ENCODE measurements around the gene ITIH4.
A peak's percentile ranks its signal among the peaks of the same experiment; 100 is the strongest.
"Not testable (repeated sequence)": the region's sequence is repeated elsewhere in the genome, so short reads cannot be mapped to it uniquely, and the experiment has no call there.

Gene ITIH4

DNA sequence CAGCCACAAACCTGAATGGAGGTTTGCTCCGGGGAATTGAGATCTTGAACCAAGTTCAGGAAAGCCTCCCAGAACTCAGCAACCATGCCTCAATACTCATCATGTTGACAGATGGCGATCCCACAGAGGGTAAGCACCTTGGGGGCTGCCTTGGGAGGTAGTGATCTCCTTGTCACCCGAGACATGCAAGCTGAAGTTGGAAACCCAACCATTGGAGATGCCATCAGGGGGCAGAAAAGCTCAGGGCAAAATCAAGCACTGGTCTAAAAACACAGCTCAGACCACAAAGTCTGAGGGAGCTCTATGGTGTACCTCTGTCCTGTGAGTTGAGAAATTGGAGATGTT lies 47.3 kb downstream of the ITIH4 start:
- DNase-seq (ENCODE audit: low read depth): no peak

DNA sequence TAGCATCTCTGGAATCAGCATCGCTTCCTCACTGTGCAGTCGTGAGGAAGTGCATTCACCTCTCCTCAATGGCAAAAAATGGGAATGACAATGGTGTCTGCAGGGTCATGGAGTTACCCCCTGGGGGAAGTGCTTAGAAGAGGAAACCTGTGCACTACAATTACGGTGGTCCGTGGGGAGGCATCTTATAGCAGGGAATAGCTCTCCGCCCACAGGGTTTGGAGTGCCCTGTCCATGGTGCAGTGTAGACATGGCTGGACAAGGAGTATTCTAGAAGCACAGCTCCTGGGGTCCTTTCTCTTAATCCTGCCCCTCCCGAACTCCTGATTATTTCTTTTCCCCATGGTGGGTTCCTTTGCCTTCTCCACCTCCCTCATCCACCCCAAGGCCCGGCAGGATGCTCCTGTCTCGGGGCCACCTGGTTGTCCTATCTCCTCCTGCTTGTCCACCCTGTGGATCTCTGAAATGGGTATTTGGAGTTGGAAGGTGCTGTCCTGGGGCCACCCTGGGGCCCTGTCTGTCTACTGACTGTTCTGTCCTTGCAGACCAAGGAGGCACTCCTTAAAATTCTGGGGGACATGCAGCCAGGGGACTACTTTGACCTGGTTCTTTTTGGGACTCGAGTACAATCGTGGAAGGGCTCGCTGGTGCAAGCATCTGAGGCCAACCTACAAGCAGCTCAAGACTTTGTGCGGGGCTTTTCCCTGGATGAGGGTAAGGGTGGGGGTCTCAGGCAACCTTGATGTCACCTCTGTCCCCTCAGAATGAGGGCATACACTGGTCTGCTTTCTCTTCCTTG lies 47.9 kb downstream of the ITIH4 start:
- no peak for DNase-seq (ENCODE audit: low read depth)

DNA sequence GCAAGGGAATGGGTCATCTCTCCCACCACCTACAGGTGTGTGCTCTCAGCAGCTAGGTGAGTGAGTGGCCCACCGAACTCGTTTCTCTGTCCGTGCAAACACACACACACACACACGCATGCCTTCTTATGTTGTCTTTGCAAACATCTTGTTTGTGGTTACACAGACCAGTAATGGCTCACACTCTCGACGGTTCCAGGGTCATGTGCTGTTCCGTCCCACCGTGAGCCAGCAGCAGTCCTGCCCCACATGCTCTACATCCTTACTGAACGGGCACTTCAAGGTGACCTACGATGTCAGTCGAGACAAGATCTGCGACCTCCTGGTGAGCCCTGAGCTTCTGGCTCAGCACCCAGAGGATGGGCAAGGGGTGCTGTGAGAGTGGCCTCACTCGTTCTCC lies 48.7 kb downstream of the ITIH4 start:
- DNase-seq (ENCODE audit: low read depth): no peak

DNA sequence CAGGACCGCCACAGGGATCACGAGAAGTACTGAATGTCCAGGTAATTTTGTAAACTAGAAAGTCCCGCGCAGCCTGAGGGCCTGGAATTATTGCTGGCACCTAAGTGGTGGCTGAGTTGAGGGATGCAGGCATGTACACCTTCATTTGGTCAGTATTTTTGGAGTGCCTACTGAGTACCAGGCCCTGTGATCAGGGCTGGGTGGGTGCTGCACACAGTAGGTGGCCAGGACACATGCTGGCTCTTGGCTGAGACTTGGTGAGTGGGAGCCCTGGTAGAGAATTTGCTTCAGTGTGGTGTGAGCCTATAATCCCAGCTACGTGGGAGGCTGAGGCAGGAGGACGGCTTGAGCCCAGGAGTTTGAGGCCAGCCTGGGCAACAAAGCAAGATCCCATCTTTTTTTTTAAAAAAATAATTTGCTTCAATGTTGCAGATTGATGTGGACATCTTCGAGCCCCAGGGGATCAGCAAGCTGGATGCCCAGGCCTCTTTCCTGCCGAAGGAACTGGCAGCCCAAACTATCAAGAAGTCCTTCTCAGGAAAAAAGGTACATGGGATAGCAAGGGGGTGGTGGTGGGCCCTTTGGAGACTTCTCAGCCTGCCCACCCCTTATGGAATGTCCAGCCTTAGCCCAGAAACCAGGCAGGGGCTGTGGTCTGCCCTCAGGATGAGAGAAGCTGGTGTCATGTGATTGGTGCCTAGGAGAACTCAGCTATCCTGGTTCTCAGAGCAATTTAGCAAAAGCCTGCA lies 50.5 kb downstream of the ITIH4 start:
- DNase-seq (ENCODE audit: low read depth): no peak

DNA sequence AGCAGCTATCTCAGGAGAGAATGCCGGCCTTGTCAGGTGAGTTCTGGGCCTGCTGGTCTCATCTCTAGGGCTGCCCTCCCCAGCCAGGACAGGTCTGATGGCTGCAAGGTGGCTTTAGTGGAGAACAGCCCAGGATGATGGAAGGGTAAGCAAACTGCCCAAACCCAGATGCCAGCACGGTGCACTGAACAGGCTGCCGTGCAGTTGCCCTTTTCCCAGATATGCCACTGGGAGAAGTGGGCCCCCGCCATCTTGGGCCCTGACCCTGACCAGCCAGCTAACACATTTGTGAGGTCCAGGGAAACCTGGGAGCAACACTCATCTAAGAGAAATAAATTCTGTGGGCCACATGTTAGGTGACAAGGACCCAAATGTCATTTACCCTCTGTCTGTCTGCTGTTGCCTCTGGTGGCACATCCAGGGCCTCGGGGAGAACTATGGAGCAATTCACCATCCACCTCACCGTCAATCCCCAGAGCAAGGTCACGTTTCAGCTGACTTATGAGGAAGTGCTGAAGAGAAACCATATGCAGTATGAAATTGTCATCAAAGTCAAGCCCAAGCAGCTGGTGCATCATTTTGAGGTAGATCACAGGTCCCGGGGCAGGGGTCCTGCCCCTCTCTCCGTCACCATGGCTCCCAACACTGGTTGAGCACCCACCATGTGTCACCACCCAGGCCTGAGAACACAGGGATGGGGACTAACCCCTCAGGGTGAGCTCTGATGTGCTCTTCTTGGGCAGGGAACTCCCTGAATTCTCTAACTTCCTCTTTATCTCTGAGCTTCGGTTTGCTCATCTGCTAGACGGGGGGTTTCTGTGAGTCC lies 51.2 kb downstream of the ITIH4 start:
- no peak for DNase-seq (ENCODE audit: low read depth)

DNA sequence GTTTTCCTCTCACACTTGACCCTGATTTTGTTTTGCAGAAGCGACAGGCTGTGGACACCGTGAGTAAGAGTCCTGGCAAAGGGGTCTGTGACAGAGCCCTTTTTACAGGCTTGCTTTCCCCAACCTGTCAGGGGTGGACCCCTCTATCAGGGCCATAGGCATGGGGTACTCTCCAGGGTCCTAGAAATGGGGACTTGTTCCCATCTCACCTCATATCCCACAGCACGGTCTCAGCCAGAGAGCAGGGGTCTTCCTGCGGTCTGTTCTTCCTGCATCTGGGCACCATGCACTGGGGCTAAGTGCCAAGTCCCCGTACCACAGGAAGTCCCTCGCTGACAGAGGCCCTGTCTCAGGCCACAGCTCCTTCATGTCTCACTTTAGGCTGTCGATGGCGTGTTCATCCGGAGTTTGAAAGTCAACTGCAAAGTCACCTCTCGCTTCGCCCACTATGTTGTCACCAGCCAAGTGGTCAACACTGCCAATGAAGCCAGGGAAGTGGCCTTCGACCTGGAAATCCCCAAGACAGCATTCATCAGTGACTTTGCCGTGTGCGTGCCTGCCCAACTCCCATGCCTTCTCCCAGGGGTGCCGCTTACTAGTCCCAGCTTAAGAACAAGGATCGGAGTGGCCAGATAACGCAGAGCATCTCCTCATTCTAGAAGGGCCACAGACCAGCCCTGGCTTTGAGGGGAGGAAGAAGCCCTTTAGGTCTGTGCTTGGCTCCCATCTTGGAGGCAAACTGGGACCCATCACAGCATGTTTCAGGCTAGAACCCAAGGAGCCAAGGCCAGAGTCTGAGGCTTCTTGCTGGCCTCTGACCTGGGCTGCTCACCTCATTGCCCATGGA lies 52.3 kb downstream of the ITIH4 start:
- DNase-seq (ENCODE audit: low read depth): no peak

DNA sequence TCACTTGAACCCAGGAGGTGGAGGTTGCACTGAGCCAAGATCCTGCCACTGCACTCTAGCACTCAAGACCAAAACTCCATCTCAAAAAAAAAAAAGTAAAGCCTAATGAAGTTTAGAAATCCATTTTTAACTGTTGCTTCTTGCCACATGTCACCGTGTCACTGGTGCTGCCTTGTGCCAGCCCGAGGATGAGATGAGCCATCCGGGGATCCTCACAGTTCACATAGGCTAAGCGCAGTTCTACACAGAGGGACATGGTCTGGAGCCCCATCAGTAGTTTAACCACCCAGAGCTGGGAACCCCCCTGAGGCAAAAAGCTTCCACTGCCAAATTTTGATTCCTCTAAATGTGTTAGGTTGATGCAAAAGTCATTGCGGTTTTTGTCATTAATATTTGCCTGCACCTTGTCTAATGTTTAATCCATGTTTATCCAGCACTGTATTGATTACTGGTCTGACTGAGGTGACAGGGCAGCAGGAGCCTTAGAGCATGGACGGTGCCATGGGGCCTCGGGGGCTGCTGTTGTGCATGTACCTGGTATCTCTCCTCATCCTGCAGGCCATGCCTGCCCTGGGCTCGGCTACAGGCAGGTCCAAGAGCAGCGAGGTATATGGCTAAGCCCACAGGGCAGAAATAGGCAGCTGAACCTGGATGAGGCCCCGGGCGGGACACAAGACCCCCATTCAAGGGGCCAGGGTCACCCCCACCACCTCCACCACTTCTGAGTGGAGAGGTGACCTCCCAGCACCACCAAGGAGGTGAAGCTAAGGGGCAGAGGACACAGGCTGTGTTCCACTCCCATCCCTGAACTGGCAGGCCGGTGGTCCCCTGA lies 53.1 kb downstream of the ITIH4 start, which contains the start of gene ITIH1:
Gene ITIH1, plus strand, starts transcription at position 473 of the 832 bp plus-strand sequence. Its CDS starts 17 bp downstream, at position 490.
- no peak for DNase-seq (ENCODE audit: low read depth)

DNA sequence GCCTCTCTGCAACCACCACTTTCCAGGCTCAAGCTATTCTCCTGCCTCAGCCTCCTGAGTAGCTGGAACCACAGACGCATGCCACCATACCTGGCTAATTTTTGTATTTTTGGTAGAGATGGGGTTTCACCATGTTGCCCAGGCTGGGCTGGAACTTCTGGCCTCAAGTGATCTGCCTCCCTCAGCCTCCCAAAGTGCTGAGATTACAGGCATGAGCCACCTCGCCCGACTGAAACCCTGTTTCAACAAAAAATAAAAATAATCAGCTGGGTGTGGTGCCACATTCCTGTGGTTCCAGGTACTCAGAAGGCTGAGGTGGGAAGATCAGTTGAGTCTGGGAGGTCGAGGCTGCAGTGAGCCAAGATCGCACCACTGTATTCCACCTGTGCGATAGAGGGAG lies 54.0 kb downstream of the ITIH4 start:
- not testable (repeated sequence) for DNase-seq (ENCODE audit: low read depth)

DNA sequence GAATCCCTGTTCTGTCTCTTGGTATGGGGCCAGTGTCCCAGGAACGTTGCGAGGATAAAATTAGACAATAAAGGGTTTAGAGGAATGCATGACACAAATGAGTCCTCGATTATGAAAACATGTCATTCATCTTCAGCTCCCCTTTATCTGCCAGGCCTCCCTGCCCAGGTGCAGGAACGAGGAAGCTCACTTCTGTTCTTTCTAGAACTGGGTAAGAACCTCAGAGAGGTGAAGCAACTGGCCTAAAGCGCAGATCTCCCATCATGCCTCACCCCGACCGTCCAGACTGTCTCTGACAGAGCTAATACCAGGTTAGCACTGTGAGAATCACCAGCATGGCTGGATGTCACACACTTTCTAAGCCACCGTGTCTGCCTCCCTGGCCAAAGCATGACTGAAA lies 54.6 kb downstream of the ITIH4 start:
- no peak for DNase-seq (ENCODE audit: low read depth)

DNA sequence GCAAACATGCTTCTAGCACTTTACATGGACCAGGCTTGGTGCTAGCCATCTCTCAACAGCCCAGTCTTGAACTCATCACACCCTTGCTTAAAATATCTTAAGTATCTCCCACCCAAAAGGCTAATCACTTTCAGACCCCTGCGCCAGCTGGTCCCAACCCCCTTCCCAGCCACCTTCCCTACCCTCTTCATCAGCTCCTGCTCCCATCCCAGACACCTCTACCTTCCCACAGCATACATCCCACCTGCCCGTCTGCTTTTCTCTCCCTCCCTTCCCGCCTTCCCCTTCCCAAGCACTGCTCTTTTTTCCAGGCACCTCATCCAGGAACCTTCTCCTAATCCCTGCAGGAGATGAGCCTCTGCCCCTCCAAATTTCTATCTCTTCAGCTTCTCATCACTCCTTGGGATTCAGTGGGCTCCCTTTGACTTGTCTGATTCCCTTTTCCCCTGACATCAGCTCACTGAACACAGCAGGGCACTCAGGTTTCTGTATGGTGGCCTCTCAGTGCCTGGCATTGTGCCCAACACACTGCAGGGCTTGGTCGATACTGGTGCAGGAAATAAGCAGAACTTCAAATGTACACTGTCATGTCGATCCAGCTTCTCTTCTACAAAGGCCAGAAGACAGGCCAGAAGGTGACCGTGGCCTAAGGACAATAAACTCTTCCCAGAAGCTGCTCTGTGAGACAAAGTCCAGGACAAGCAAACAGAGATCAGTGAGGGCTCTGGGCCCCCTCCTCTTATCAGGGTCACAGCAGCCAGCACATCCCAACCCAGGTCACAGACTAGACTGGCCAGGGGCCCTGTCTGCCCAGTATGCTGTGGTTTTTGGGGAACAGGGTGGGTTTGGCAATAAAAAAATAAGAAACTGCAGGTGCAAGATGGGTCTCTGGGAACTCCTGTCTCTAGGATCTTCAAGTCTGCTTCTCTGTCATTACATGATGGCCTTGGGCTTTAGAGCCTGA lies 55.3 kb downstream of the ITIH4 start:
- no peak for DNase-seq (ENCODE audit: low read depth)

DNA sequence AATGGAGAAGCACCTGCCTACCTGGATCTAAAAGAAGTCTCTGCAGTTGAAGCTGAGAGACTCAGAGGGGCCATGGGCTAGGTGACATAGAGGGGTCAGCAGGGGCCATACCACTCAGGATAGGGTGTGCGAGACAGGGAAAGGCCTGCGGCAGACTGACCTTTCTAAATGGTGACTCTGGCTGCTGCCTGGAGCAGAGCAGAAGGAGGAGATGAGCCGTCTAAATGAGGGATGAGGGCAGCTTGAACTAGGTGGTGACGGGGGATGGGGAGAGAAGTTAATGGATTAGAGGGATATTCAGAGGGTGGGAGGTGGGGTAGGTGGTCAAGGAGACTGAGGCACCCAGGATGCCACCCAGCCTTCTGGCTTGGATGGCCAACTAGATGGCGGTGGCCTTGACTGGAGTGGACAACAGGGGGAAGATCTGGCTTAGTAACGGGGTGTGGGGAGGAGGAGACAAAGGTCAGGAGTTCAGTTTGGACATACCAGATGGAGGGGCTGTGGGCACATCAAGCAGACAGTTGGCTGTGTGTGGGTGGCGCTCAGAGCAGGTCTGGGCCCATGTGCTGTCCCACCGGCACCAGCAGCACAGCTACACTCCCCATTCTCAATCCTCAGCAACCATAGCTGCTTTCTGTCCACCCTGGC lies 56.3 kb downstream of the ITIH4 start:
- no peak for DNase-seq (ENCODE audit: low read depth)

DNA sequence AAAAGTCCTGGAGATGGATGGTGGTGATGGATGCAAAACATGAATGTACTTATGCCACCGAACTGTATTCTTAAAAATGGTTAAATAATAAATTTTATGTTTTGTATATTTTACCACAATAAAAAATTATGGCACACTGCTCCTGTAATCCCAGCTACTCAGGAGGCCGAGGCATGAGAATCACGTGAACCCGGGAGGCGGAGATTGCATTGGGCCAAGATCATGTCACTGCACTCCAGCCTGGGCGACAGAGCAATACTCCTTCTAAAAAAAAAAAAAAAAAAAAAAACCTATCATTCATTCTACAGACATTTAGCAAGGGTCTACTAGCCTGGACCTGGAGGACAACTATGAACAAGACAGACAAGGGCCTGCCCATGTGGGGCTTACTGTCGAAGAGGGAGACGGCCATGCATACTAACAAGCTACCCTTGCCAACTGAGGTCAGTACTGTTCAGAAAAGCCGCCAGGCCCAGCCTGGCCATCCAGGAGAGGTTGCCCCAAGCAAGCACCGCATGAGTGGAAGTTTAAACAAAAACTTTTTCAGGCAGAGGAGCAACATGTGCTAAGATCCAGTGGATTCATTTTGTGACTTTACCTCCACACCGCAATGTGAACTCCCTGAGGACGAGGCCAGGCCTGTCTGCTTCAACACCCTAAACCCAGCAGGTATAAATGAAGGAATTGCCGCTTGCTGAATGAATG lies 57.0 kb downstream of the ITIH4 start:
- DNase-seq (ENCODE audit: low read depth): no peak

DNA sequence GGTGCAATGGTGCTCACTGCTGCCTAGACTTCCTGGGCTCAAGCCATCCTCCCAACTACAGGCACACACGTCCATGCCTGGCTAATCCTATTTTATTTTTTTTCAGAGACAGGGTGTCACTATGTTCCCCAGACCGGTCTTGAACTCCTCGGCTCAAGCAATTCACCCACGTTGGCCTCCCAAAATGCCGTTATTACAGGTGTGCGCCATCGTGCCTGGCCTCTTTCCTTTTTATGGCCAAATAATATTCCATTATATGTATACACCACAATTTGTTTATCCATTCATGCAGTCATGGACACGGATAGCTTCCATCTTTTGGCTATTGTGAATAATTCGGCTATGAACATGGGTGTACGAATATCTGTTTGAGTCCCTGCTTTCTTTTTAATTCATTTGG lies 58.8 kb downstream of the ITIH4 start:
- no peak for DNase-seq (ENCODE audit: low read depth)

DNA sequence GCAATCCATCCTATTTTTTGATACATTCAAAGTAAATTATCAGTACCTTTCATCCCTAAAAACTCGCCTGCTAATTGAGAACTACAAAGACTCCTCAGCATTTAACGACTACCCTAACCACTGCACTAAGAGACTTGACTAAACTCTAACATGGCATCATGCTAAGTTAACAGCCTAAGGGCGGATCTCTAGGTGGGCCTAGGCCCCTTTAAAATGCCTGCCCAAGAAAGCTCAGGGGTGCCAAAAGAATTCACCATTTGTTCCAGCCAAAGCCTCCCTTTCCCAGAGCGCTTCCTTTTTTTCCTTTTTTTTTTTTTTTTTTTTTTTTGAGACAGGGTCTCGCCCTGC lies 59.2 kb downstream of the ITIH4 start:
- no peak for DNase-seq (ENCODE audit: low read depth)

DNA sequence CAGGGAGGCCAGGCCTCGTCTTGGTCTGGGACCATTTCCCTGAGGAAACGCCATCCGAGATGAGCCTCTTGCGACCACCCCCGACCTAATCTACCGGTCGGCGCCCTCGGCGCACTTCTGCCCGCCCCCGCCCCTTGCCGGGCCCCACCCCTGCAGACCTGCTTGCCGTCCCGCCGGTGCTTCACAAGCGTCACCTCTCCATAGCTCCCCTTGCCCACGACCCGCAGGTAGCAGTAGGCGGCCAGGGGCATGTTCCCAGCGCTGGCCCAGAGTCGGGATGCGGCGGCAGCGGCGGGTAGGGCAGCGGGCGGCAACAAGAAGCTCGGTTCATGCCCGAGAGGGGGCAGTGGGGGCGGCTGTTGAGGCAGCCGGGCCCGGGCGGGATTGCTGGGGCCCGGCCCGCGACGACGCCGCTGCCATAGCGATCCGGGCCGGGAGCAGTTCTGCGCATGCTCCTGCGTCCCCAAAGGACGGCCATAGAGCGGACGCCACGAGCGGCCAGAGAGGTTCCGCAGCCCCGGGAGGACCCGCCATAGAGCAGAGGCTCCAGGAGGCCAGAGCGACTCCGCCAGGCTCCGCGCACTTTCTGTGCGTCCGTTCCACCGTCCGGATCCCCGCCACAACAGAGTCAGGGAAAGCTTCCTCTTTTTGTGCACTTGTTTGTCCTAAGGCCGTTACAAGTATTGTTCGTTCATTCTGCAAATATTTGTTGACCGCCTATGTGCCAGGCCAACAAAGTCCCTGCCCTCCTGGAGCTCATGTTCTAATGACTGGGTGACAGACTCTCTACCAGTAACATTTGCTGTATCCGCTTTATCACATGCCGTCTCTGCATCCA lies 59.8 kb downstream of the ITIH4 start, which contains the start of gene NEK4:
Gene NEK4, minus strand, starts transcription at position 445 of the 838 bp plus-strand sequence. Its CDS starts 194 bp downstream, at position 251.
- peak; percentile 76 for DNase-seq (ENCODE audit: low read depth)

DNA sequence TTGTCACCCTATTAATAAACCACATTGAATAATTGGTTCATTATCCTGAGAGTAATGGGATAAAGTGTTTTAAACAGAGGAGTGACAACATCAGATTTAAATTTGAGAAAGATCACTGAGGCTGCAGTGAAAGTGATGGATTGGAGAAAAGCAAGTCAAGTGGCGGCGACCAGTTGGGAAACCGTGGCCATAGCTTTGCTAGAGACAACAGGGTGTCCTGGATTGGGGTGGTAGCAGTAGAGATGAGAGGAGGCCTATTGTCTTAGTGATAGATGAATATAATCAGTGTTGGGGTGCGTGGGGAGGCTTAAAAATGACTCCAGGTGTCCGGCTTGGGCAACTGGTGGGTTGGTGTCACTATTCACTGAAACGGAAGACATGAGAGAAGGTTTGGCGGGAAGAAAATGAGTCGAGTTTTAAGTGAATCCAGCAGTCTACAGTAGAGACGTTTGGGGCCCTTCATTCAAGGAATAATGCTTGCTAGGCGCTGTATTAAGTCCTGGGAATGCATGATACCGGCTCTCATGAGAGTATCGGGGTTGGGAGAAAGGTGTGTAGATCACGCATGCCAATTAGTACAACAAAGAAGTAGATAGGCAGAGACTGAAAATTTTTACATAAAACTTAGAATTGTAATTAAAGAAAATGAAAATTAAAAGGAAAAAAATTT lies 60.6 kb downstream of the ITIH4 start:
- DNase-seq (ENCODE audit: low read depth): no peak

DNA sequence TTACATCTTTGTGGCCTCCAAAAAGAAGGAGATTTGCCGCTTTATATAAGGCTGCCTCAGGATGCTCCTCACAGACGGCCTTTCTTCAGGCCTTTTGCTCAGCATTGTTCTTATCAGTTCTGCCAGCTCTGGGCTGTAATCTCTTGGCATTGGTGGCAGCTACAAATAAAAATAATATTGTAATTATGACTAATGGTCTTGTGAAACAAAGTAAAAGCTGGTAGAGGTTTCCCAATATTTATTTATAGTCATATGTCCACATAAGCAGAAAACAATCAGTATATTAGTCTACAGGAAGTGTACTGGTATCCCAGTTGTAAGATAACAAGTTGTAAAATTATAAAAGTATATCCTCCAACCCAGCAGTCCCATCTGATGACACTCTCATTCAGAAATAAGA lies 67.0 kb downstream of the ITIH4 start:
- DNase-seq (ENCODE audit: low read depth): no peak

All from stimulated activated CD8-positive, alpha-beta memory T cell treated with anti-CD3 and anti-CD28 coated beads, Interleukin-12 subunit alpha, Interleukin-12 subunit beta, amount 100 ng/mL, for 1 hour (primary cell).